SU-DHL-6 (cell line): ENCODE measurements around the gene BNIP2.

Source experiments
- EZH2phosphoT487 ChIP-seq: fragments of 200-600 bp; sonication (generic), shearing (Covaris generic); conservative IDR thresholded peaks from 2 replicates; pipeline ENCODE4 v1.6.1; 2018; ENCODE audit warnings: mild to moderate bottlenecking, antibody characterized with exemption, low read length, moderate library complexity, mixed read lengths
- TF ChIP-seq, protein P1 (sequence below): fragments of 200-600 bp; sonication (generic); IDR thresholded peaks from one replicate; pipeline ENCODE4 v1.5.1; 2017; ENCODE audit warnings: antibody characterized with exemption, mild to moderate bottlenecking, low read length, moderate library complexity; ENCODE audit not compliant: insufficient read depth, poor library complexity, severe bottlenecking

- TF ChIP-seq, protein P1, sequence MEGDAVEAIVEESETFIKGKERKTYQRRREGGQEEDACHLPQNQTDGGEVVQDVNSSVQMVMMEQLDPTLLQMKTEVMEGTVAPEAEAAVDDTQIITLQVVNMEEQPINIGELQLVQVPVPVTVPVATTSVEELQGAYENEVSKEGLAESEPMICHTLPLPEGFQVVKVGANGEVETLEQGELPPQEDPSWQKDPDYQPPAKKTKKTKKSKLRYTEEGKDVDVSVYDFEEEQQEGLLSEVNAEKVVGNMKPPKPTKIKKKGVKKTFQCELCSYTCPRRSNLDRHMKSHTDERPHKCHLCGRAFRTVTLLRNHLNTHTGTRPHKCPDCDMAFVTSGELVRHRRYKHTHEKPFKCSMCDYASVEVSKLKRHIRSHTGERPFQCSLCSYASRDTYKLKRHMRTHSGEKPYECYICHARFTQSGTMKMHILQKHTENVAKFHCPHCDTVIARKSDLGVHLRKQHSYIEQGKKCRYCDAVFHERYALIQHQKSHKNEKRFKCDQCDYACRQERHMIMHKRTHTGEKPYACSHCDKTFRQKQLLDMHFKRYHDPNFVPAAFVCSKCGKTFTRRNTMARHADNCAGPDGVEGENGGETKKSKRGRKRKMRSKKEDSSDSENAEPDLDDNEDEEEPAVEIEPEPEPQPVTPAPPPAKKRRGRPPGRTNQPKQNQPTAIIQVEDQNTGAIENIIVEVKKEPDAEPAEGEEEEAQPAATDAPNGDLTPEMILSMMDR = no peak
- TF ChIP-seq EZH2phosphoT487 = no peak
Measured at GRCh38 chr15:59616379-59616778, 72.7 kb downstream of the BNIP2 start.
